Measurements from ENCODE around the gene NFX1. TPM values are rescaled to one million over a fixed set of nuclear protein-coding genes. Genes with fewer than 3 reads are reported as not detected.
"Not testable (repeated sequence)": the region's sequence is repeated elsewhere in the genome, so short reads cannot be mapped to it uniquely, and the experiment has no call there.

Gene NFX1
- total RNA-seq, 1 experiment from 2014 or later: 14.6 TPM

GRCh38 chr9:33385979-33386640, 95.8 kb downstream of the NFX1 start:
- H3K9me3 ChIP-seq, DNase-seq, H3K27me3 ChIP-seq, H3K4me3 ChIP-seq, H3K36me3 ChIP-seq: not testable (repeated sequence)

- DNase-seq, H3K9me3 ChIP-seq, H3K27me3 ChIP-seq, H3K4me3 ChIP-seq, H3K36me3 ChIP-seq: not testable (repeated sequence)
These were observed 96.3 kb downstream of the NFX1 start for GRCh38 chr9:33386641-33386996.

GRCh38 chr9:33386998-33387397, 96.7 kb downstream of the NFX1 start:
- DNase-seq, H3K9me3 ChIP-seq, H3K27me3 ChIP-seq, H3K36me3 ChIP-seq, H3K4me3 ChIP-seq: not testable (repeated sequence)

GRCh38 chr9:33388110-33388994, 98.0 kb downstream of the NFX1 start:
- Histone ChIP-seq H3K9me3 (no peaks in the 10 kb centered on the region), H3K27me3 (no peaks in the 10 kb centered on the region), H3K36me3 (no peaks in the 10 kb centered on the region), H3K4me3 (no peak overlapping the region)
- DNase-seq: no peak

- DNase-seq: peak; percentile 92
- H3K4me3 ChIP-seq, H3K9me3 ChIP-seq: not testable (repeated sequence)
These were observed 100.9 kb downstream of the NFX1 start for GRCh38 chr9:33391111-33391771.

GRCh38 chr9:33392591-33393021, 102.3 kb downstream of the NFX1 start:
- not testable (repeated sequence) for DNase-seq

More at GRCh38 chr9:33391111-33391771, 100.9 kb downstream of the NFX1 start:
- not testable (repeated sequence) for H3K36me3 ChIP-seq, H3K27me3 ChIP-seq

GRCh38 chr9:33393581-33393980, 103.3 kb downstream of the NFX1 start:
- Histone ChIP-seq H3K27me3 (no peaks in the 10 kb centered on the region), H3K4me3 (no peak overlapping the region), H3K36me3 (no peaks in the 10 kb centered on the region), H3K9me3 (no peaks in the 10 kb centered on the region)
- no peak for DNase-seq

More at GRCh38 chr9:33392591-33393021, 102.3 kb downstream of the NFX1 start:
- not testable (repeated sequence) for H3K36me3 ChIP-seq, H3K27me3 ChIP-seq, H3K4me3 ChIP-seq, H3K9me3 ChIP-seq

GRCh38 chr9:33393986-33394385, 103.7 kb downstream of the NFX1 start:
- H3K36me3 ChIP-seq, H3K9me3 ChIP-seq, H3K4me3 ChIP-seq, H3K27me3 ChIP-seq, DNase-seq: not testable (repeated sequence)

- H3K9me3 ChIP-seq, H3K4me3 ChIP-seq, H3K27me3 ChIP-seq, DNase-seq, H3K36me3 ChIP-seq: not testable (repeated sequence)
These were observed 105.0 kb downstream of the NFX1 start for GRCh38 chr9:33395159-33395879.

GRCh38 chr9:33397801-33398200, 107.5 kb downstream of the NFX1 start:
- H3K4me3 ChIP-seq, DNase-seq, H3K27me3 ChIP-seq: not testable (repeated sequence)

GRCh38 chr9:33399047-33399446, 108.7 kb downstream of the NFX1 start:
- H3K27me3 ChIP-seq, H3K4me3 ChIP-seq, H3K9me3 ChIP-seq, H3K36me3 ChIP-seq, DNase-seq: not testable (repeated sequence)

More at GRCh38 chr9:33397801-33398200, 107.5 kb downstream of the NFX1 start:
- not testable (repeated sequence) for H3K36me3 ChIP-seq, H3K9me3 ChIP-seq

GRCh38 chr9:33401809-33402208, 111.5 kb downstream of the NFX1 start:
- not testable (repeated sequence) for DNase-seq, H3K36me3 ChIP-seq, H3K9me3 ChIP-seq, H3K27me3 ChIP-seq, H3K4me3 ChIP-seq

- H3K27me3 ChIP-seq, DNase-seq, H3K36me3 ChIP-seq, H3K9me3 ChIP-seq, H3K4me3 ChIP-seq: not testable (repeated sequence)
These were observed 112.1 kb downstream of the NFX1 start, which contains the start of gene AQP7 for GRCh38 chr9:33402371-33402770. AQP7 (minus strand) TSS chr9:33402568; CDS start chr9:33401262, 1,306 bp downstream.

GRCh38 chr9:33403941-33404787, 113.8 kb downstream of the NFX1 start:
- Histone ChIP-seq H3K27me3 (no peaks in the 10 kb centered on the region), H3K9me3 (no peaks in the 10 kb centered on the region), H3K36me3 (no peaks in the 10 kb centered on the region), H3K4me3 (no peak overlapping the region)
- no peak for DNase-seq

GRCh38 chr9:33404788-33405362, 114.6 kb downstream of the NFX1 start:
- no peaks in the 10 kb centered on the region for H3K9me3 ChIP-seq
- no peaks in the 10 kb centered on the region for H3K27me3 ChIP-seq
- no peak overlapping the region for H3K4me3 ChIP-seq
- H3K36me3 ChIP-seq: no peaks in the 10 kb centered on the region
- DNase-seq: no peak

GRCh38 chr9:33407061-33407460, 116.7 kb downstream of the NFX1 start:
- no peaks in the 10 kb centered on the region for H3K9me3 ChIP-seq
- DNase-seq: no peak
- no peaks in the 10 kb centered on the region for H3K27me3 ChIP-seq
- no peak overlapping the region for H3K4me3 ChIP-seq
- H3K36me3 ChIP-seq: no peaks in the 10 kb centered on the region
